GM23248 (cell line): ENCODE measurements around the gene KNSTRN. TPM values are rescaled to one million over a fixed set of nuclear protein-coding genes. Genes with fewer than 3 reads are reported as not detected.
A peak's percentile ranks its signal among the peaks of the same experiment; 100 is the strongest.

Experiments used
- DNase-seq: peaks from one replicate; pipeline ENCODE4 v3.0.0-alpha.2; 2015
- H2AFZ ChIP-seq: fragments of 200-600 bp; sonication (generic); 2 replicates; pipeline ENCODE4 v1.6.1; 2016; ENCODE audit warnings: antibody characterized with exemption
- H3F3A ChIP-seq: fragments of 200-600 bp; sonication (generic); 2 replicates; pipeline ENCODE4 v1.6.1; 2016; ENCODE audit warnings: mild to moderate bottlenecking, antibody characterized with exemption, mixed run types; ENCODE audit not compliant: insufficient read depth
- H3K27ac ChIP-seq: fragments of 200-600 bp; sonication (generic); 2 replicates; pipeline ENCODE4 v1.5.1; 2016; ENCODE audit warnings: mild to moderate bottlenecking
- H3K27me3 ChIP-seq: fragments of 200-600 bp; sonication (generic); replicated peaks from 2 replicates; pipeline ENCODE4 v1.6.1; 2016; ENCODE audit warnings: mild to moderate bottlenecking; ENCODE audit not compliant: insufficient read depth
- H3K36me3 ChIP-seq: fragments of 200-600 bp; sonication (generic); 2 replicates; pipeline ENCODE4 v1.6.1; 2016; ENCODE audit warnings: low read depth, mild to moderate bottlenecking
- H3K4me1 ChIP-seq: fragments of 200-600 bp; sonication (generic); 2 replicates; pipeline ENCODE4 v1.6.1; 2016; ENCODE audit warnings: mild to moderate bottlenecking; ENCODE audit not compliant: insufficient read depth
- H3K4me2 ChIP-seq: fragments of 200-600 bp; sonication (generic); one replicate; pipeline ENCODE4 v1.6.1; 2016; ENCODE audit warnings: mild to moderate bottlenecking; ENCODE audit not compliant: unreplicated experiment
- H3K4me3 ChIP-seq: fragments of 200-600 bp; sonication (generic); 2 replicates; pipeline ENCODE4 v1.5.1; 2016; ENCODE audit warnings: mild to moderate bottlenecking
- H3K79me2 ChIP-seq: fragments of 200-600 bp; sonication (generic); 2 replicates; pipeline ENCODE4 v1.6.1; 2016; ENCODE audit warnings: mild to moderate bottlenecking; ENCODE audit not compliant: insufficient read depth
- H3K9ac ChIP-seq: fragments of 200-600 bp; sonication (generic); 2 replicates; pipeline ENCODE4 v1.6.1; 2016; ENCODE audit warnings: mild to moderate bottlenecking
- H3K9me2 ChIP-seq: fragments of 200-600 bp; sonication (generic); 2 replicates; pipeline ENCODE4 v1.6.1; 2016; ENCODE audit warnings: mixed run types, mild to moderate bottlenecking, moderate library complexity; ENCODE audit not compliant: insufficient read depth
- H3K9me3 ChIP-seq: fragments of 200-600 bp; sonication (generic); one replicate; pipeline ENCODE4 v1.6.1; 2017; ENCODE audit warnings: low read depth
- H4K20me1 ChIP-seq: fragments of 200-600 bp; sonication (generic); 2 replicates; pipeline ENCODE4 v1.6.0; 2016; ENCODE audit not compliant: insufficient read depth
- EZH2 ChIP-seq: fragments of 200-600 bp; sonication (generic); IDR thresholded peaks from 2 replicates; pipeline ENCODE4 v1.6.1; 2018; ENCODE audit warnings: antibody characterized with exemption, mild to moderate bottlenecking; ENCODE audit not compliant: insufficient read depth, poor library complexity, severe bottlenecking
- EZH2phosphoT487 ChIP-seq: fragments of 200-600 bp; sonication (generic); IDR thresholded peaks from 2 replicates; pipeline ENCODE4 v1.6.1; 2018; ENCODE audit warnings: antibody characterized with exemption, moderate library complexity, mild to moderate bottlenecking, low read depth; ENCODE audit not compliant: insufficient read depth
- WGBS, 2 experiments: methylation state at CpG; one replicate each; pipeline ENCODE4 v1.1.6; 2015 to 2017; ENCODE audit warnings: low lambda C conversion rate in 2 of 2, low coverage in 1 of 2; ENCODE audit errors: missing lambda C conversion rate in 2 of 2; 5-methylcytosine and 5-hydroxymethylcytosine counted together
- in situ Hi-C: fragments of 300-500 bp; cut with MboI; formaldehyde crosslinking; loops from 2 replicates; pipeline ENCODE4 v1.15.0; 2020
- polyA plus RNA-seq: library from polyadenylated mRNA; unstranded; fragments of >200 nt; fragmentation: Nextera tagmentation; extraction: Ambion mirVana; gene quantifications from 2 replicates; pipeline ENCODE4 v1.2.1, GENCODE V29; 2016
- total RNA-seq: library from RNA; depleted of rRNA; stranded (reverse); fragments of >200 nt; shearing (Covaris generic); gene quantifications from 2 replicates; pipeline ENCODE4 v1.2.3, GENCODE V29; 2014

KNSTRN gene
- total and polyA plus RNA-seq, 2 experiments from 2014 or later: 31.1 to 37.7 TPM

DNA sequence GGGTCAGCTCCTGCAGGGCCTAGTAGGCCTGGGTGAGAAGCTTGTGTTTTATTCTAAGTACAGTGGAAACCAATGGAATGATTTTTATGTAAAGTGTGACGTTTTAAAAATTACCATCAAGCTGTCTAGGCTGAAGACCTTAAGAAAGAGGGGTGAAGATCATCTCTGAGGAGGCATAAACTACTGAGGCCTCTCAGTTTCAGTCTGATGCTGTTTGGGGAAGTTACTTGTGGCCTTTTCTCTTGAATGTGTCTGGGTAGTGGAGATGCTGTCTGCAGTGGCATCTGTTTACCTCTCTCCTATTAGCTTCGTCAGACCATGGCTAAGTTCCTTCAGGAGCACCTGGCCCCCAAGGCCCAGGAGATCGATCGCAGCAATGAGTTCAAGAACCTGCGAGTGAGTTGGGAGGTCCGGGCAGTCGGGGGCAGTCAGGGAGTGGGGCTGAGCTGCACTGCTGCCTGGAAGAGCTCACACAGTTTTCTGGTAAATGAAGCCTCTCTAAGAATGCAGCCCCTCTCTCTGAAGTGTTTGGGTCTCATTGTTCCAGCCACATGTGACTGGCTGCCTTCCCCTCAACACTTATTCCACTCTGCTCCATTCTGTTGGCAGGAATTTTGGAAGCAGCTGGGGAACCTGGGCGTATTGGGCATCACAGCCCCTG is 24.9 kb downstream of the KNSTRN start:
- Histone ChIP-seq H3K4me2 (no peak overlapping the region), H3K4me1 (peaks cover 16% of the 10 kb centered on the region), H3F3A (no peaks in the 10 kb centered on the region; the same call in 1 of the 2 replicates), H2AFZ (no peak overlapping the region), H3K27ac (no peak overlapping the region), H3K9me2 (no peaks in the 10 kb centered on the region), H3K36me3 (peaks cover 18% of the 10 kb centered on the region; the same call in 1 of the 2 replicates), H3K4me3 (no peak overlapping the region; the same call in 1 of the 2 replicates), H3K27me3 (no peaks in the 10 kb centered on the region), H3K9me3 (no peaks in the 10 kb centered on the region), H3K9ac (peak overlapping the region; percentile 5; the same call in 1 of the 2 replicates), H4K20me1 (no peaks in the 10 kb centered on the region), H3K79me2 (peaks cover 22% of the 10 kb centered on the region)
- WGBS, 2 experiments: 75 to 79% methylated on average over 8 of the region's 8 CpGs
- DNase-seq: no peak
- TF ChIP-seq EZH2phosphoT487 (no peak), EZH2 (no peak)
- in situ Hi-C loops: no loop called here

DNA sequence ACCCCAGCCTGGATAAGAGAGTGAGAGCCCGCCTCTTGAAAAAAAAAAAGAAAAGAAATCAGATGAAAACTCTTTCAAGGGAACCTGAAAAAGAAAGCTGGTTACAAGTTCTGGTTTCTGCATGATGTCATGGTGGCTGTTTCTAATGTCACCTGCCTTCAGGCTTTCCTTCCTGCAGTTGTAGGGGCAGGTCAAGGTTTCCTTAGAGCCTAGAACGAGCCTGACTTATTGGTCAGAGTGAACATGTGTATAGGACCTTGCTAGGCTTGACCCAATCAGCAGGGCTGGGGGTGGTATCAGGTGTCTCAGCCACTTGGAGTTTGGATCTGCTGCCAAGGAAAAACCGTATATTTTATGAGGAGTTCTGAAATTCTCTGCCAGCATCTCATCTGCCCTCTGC is 26.8 kb downstream of the KNSTRN start:
- Histone ChIP-seq H3K9me2 (no peaks in the 10 kb centered on the region), H3K27me3 (no peaks in the 10 kb centered on the region), H3K4me3 (no peak overlapping the region), H3K36me3 (peaks cover 18% of the 10 kb centered on the region; the same call in 1 of the 2 replicates), H3K9ac (no peak overlapping the region), H3K9me3 (no peaks in the 10 kb centered on the region), H3K27ac (no peak overlapping the region), H3K79me2 (peaks cover 22% of the 10 kb centered on the region), H4K20me1 (no peaks in the 10 kb centered on the region), H3K4me2 (no peak overlapping the region), H3K4me1 (peaks cover 16% of the 10 kb centered on the region), H2AFZ (no peak overlapping the region), H3F3A (no peaks in the 10 kb centered on the region; the same call in 1 of the 2 replicates)
- WGBS, 2 experiments: 96 to 98% methylated on average over 3 of the region's 3 CpGs
- DNase-seq: no peak
- in situ Hi-C loops: no loop called here
- TF ChIP-seq EZH2phosphoT487: no peak
- TF ChIP-seq EZH2: no peak

DNA sequence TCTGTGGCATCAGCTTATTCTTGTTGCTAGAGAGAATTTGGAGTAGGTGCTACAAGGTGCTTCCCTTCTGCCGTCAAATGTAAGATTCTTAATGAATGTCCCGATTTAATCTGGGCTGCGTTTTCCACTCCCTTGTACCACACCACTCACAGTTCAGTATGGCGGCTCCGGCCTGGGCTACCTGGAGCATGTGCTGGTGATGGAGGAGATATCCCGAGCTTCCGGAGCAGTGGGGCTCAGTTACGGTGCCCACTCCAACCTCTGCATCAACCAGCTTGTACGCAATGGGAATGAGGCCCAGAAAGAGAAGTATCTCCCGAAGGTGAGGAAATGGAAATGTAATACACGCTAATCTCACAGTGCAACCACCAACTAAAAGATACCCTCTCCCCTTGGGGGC is 28.0 kb downstream of the KNSTRN start:
- Histone ChIP-seq H3K36me3 (peaks cover 21% of the 10 kb centered on the region; the same call in 1 of the 2 replicates), H2AFZ (no peak overlapping the region), H3K9me3 (no peaks in the 10 kb centered on the region), H3K9ac (no peak overlapping the region), H3K27me3 (no peaks in the 10 kb centered on the region), H3K4me3 (no peak overlapping the region), H3K4me1 (peaks cover 10% of the 10 kb centered on the region; the same call in 1 of the 2 replicates), H3K4me2 (no peak overlapping the region), H3K9me2 (no peaks in the 10 kb centered on the region), H3K27ac (no peak overlapping the region), H3K79me2 (peaks cover 22% of the 10 kb centered on the region), H4K20me1 (no peaks in the 10 kb centered on the region), H3F3A (no peaks in the 10 kb centered on the region)
- no peak for DNase-seq
- in situ Hi-C loops: no loop called here
- TF ChIP-seq EZH2phosphoT487 (no peak), EZH2 (no peak)
- WGBS, 2 experiments: 97% methylated on average over 11 of the region's 11 CpGs

DNA sequence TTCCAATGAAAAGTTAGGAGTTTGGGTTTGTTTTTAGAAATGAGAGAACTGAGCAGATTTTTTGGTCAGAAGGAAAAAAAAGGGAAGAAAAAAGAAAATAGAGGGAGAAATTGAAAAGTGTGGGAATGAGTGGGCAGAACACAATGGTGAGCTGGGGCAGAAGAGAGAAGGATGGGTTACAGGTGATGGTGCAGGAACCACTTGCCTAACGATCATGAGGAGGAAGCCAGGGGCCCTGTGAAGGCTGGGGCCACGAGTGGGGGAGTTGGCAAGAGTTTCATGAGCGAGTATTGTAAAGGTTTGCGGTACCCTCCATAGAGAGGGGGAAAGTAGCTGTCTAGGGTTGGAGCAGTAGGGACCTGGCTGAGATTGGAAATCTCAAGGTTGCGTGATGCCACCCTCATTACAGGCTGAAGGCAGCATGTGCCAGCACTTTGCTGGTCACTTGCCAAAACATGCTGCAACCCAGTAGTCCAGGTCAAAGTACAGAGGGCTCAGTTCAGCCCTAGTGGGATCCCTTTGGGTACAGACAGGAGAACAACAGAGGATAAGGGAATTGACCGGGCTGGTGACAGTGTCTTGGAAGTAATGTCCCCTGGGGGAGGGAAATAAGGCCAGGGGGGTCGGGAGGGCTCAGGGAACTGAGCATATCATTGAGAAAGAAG is 29.7 kb downstream of the KNSTRN start:
- Histone ChIP-seq H3K4me3 (no peak overlapping the region), H3K27me3 (no peaks in the 10 kb centered on the region), H3F3A (no peaks in the 10 kb centered on the region), H3K4me1 (no peaks in the 10 kb centered on the region), H3K9ac (no peak overlapping the region), H4K20me1 (no peaks in the 10 kb centered on the region), H3K9me3 (no peaks in the 10 kb centered on the region), H3K27ac (no peak overlapping the region), H2AFZ (no peak overlapping the region), H3K4me2 (no peak overlapping the region), H3K9me2 (no peaks in the 10 kb centered on the region), H3K79me2 (peaks cover 6% of the 10 kb centered on the region; the same call in 1 of the 2 replicates), H3K36me3 (peaks cover 22% of the 10 kb centered on the region; the same call in 1 of the 2 replicates)
- DNase-seq: no peak
- in situ Hi-C loops: no loop called here
- WGBS, 2 experiments: 87 to 89% methylated on average over 7 of the region's 7 CpGs
- TF ChIP-seq EZH2: no peak
- no peak for TF ChIP-seq EZH2phosphoT487
